DOHH2 (cell line): Measurements from ENCODE around the gene PKD2L1.

ENCODE experiments used
- EZH2phosphoT487 ChIP-seq: fragments of 200-600 bp; sonication (generic); IDR thresholded peaks from 2 replicates; pipeline ENCODE4 v1.6.1; 2017; ENCODE audit warnings: borderline replicate concordance, mild to moderate bottlenecking, antibody characterized with exemption, low read length, moderate library complexity, mixed read lengths
- TF ChIP-seq, protein P1 (sequence below): fragments of 200-600 bp; sonication (generic); IDR thresholded peaks from one replicate; pipeline ENCODE4 v1.5.1; 2014; ENCODE audit warnings: antibody characterized with exemption, mild to moderate bottlenecking, low read depth, low read length; ENCODE audit not compliant: poor library complexity, severe bottlenecking

DNA sequence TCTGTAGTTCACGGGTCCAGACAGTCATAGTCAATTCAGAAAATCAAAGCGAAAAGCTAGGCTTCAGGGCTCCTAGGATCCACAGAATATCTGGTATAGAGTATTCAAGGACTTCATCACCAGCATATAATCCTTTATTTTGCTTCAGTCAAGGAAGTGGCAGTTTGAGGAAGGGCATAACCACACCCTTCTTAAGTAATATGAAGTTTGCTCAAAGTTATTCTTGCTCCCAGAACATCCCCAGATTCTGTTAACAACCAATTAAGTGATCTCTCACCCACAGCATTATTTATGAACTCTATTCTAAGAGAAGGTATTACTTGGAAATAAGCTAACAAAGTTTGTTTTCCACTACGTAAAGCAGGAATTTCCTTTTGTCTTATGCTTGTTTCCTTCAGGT, 75.8 kb downstream of the PKD2L1 start:
- TF ChIP-seq, protein P1, sequence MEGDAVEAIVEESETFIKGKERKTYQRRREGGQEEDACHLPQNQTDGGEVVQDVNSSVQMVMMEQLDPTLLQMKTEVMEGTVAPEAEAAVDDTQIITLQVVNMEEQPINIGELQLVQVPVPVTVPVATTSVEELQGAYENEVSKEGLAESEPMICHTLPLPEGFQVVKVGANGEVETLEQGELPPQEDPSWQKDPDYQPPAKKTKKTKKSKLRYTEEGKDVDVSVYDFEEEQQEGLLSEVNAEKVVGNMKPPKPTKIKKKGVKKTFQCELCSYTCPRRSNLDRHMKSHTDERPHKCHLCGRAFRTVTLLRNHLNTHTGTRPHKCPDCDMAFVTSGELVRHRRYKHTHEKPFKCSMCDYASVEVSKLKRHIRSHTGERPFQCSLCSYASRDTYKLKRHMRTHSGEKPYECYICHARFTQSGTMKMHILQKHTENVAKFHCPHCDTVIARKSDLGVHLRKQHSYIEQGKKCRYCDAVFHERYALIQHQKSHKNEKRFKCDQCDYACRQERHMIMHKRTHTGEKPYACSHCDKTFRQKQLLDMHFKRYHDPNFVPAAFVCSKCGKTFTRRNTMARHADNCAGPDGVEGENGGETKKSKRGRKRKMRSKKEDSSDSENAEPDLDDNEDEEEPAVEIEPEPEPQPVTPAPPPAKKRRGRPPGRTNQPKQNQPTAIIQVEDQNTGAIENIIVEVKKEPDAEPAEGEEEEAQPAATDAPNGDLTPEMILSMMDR: no peak
- TF ChIP-seq EZH2phosphoT487: no peak
